ENCODE results near the gene FAM219B.
A peak's percentile ranks its signal among the peaks of the same experiment; 100 is the strongest.
"Not testable (repeated sequence)": the region's sequence is repeated elsewhere in the genome, so short reads cannot be mapped to it uniquely, and the experiment has no call there.

The FAM219B gene

GRCh38 chr15:74902295-74903075, 4.2 kb downstream of the FAM219B start:
- no peak for DNase-seq

- peak; percentile 50 to 70 for DNase-seq
Observed at GRCh38 chr15:74901612-74902063, 5.0 kb downstream of the FAM219B start.

- DNase-seq, result no peak
Observed at GRCh38 chr15:74897300-74897701, 9.3 kb downstream of the FAM219B start.

GRCh38 chr15:74896316-74896715, 10.3 kb downstream of the FAM219B start:
- DNase-seq, result no peak

GRCh38 chr15:74895830-74896229, 10.8 kb downstream of the FAM219B start:
- no peak for DNase-seq

- DNase-seq, result not testable (repeated sequence)
Observed at GRCh38 chr15:74894383-74894782, 12.3 kb downstream of the FAM219B start.

GRCh38 chr15:74893627-74894026, 13.0 kb downstream of the FAM219B start:
- no peak for DNase-seq

- DNase-seq, result no peak
Observed at GRCh38 chr15:74892931-74893330, 13.7 kb downstream of the FAM219B start.

GRCh38 chr15:74892313-74892712, 14.3 kb downstream of the FAM219B start:
- no peak for DNase-seq

GRCh38 chr15:74891469-74891868, 15.2 kb downstream of the FAM219B start:
- DNase-seq, result no peak

- no peak for DNase-seq
Observed at GRCh38 chr15:74890665-74890960, 16.0 kb downstream of the FAM219B start.

- DNase-seq, result peak; percentile 89 to 93
Observed at GRCh38 chr15:74889883-74890664, 16.6 kb downstream of the FAM219B start, which contains the start of gene MPI. MPI (plus strand) TSS chr15:74890042; CDS start chr15:74890074, 32 bp downstream.

GRCh38 chr15:74889390-74889882, 17.2 kb downstream of the FAM219B start:
- peak; percentile 36 to 37 for DNase-seq

- DNase-seq, result no peak
Observed at GRCh38 chr15:74888716-74889115, 17.9 kb downstream of the FAM219B start.

- DNase-seq, result not testable (repeated sequence)
Observed at GRCh38 chr15:74887537-74888193, 19.0 kb downstream of the FAM219B start.

GRCh38 chr15:74885461-74885860, 21.2 kb downstream of the FAM219B start:
- no peak for DNase-seq

GRCh38 chr15:74884428-74885223, 22.0 kb downstream of the FAM219B start:
- no peak for DNase-seq

GRCh38 chr15:74882528-74882927, 24.1 kb downstream of the FAM219B start:
- DNase-seq, result no peak

- DNase-seq, result no peak
Observed at GRCh38 chr15:74878273-74878672, 28.4 kb downstream of the FAM219B start.

GRCh38 chr15:74873756-74874424, 32.8 kb downstream of the FAM219B start:
- peak in 1 of 2 experiments; percentile 44 for DNase-seq

GRCh38 chr15:74873036-74873755, 33.5 kb downstream of the FAM219B start, which contains the start of gene SCAMP2:
SCAMP2 (minus strand) TSS chr15:74873365; CDS start chr15:74873255, 110 bp downstream.
- peak; percentile 90 to 92 for DNase-seq
